K562 (cell line): ENCODE results near the gene BARX2. TPM values are rescaled to one million over a fixed set of nuclear protein-coding genes. Genes with fewer than 3 reads are reported as not detected.

ENCODE experiments used
- ATAC-seq: fragments of 200-7000 bp; cut with Tn5 transposase; 3 replicates; pipeline ENCODE4 v1.9.1; 2020; ENCODE audit warnings: moderate library complexity
- BruUV-seq: library from RNA; stranded (reverse); fragments of 400-500 nt; replicated peaks from 2 replicates; lab custom pipeline; 2021; lab: Mats Ljungman, UMichigan
- CTCF ChIA-PET: fragments of 300-600 bp; formaldehyde crosslinking; extraction: SDS; loops from one replicate; lab custom pipeline; 2021; ENCODE audit warnings: low intra/inter-chr PET ratio; lab: Yijun Ruan, JAX
- POLR2A ChIA-PET: fragments of 300-600, 350-650 bp; sonication (Branson Sonifier 250); formaldehyde crosslinking; extraction: SDS; loops from one replicate; lab custom pipeline; 2021; ENCODE audit warnings: antibody characterized with exemption, inconsistent platforms; lab: Yijun Ruan, JAX
- DNase-seq, 4 experiments: peaks; one replicate each; pipeline versions ENCODE4 v3.0.0 to v3.0.0-alpha.2; 2011 to 2018; ENCODE audit warnings: low spot score in 3 of 4, mixed read lengths in 3 of 4; ENCODE audit errors: extremely low read depth in 1 of 4
- FAIRE-seq: peaks from 2 replicates; lab custom pipeline; 2011; peaks lifted over from hg19 to GRCh38; lab: Jason Lieb, UNC
- H2AFZ ChIP-seq: 2 replicates; pipeline ENCODE4 v1.6.0; 2011; ENCODE audit warnings: low read depth, low read length, control low read depth, inconsistent platforms
- H3K27ac ChIP-seq: fragments of 200-600 bp; 3 replicates; pipeline ENCODE4 v1.8.0; 2011; ENCODE audit warnings: low read depth, mild to moderate bottlenecking, control low read depth, inconsistent platforms, low read length, moderate library complexity, mixed read lengths; ENCODE audit errors: extremely low read depth
- H3K27me3 ChIP-seq, 2 experiments: fragments of 300-600 bp in 1 of 2; 2 replicates in 1 of 2; 3 replicates in 1 of 2; pipeline versions ENCODE4 v1.6.0 to v1.8.0; 2011; ENCODE audit warnings: inconsistent platforms in 2 of 2, low read length in 2 of 2, mild to moderate bottlenecking in 1 of 2, mixed read lengths in 1 of 2, moderate library complexity in 1 of 2; ENCODE audit not compliant: control insufficient read depth in 2 of 2, insufficient read depth in 2 of 2
- H3K36me3 ChIP-seq: fragments of 300-600 bp; 3 replicates; pipeline ENCODE4 v1.8.0; 2011; ENCODE audit warnings: mild to moderate bottlenecking, low read length, inconsistent platforms; ENCODE audit not compliant: control insufficient read depth, insufficient read depth
- H3K4me1 ChIP-seq, 2 experiments: fragments of 200-600 bp in 1 of 2; replicated peaks in 1 of 2; 2 replicates in 1 of 2; 3 replicates in 1 of 2; pipeline versions ENCODE4 v1.5.1 to v1.8.0; 2011; ENCODE audit warnings: inconsistent platforms in 2 of 2, low read length in 2 of 2, mild to moderate bottlenecking in 1 of 2, mixed read lengths in 1 of 2, moderate library complexity in 1 of 2; ENCODE audit not compliant: control insufficient read depth in 2 of 2, insufficient read depth in 2 of 2
- H3K4me2 ChIP-seq: 2 replicates; pipeline ENCODE4 v1.6.1; 2011; ENCODE audit warnings: low read length, control low read depth, inconsistent platforms, mixed read lengths; ENCODE audit not compliant: insufficient read depth
- H3K4me3 ChIP-seq: fragments of 200-600 bp; sonication (generic), shearing (Covaris generic); 2 replicates; pipeline ENCODE4 v1.5.1; 2016; ENCODE audit warnings: control low read depth, inconsistent platforms
- H3K79me2 ChIP-seq: fragments of 200-600 bp; 3 replicates; pipeline ENCODE4 v1.8.0; 2011; ENCODE audit warnings: low read length, inconsistent platforms; ENCODE audit not compliant: control insufficient read depth, insufficient read depth
- H3K9ac ChIP-seq, 2 experiments: 2 replicates each; pipeline versions ENCODE4 v1.6.0 to v1.6.1; 2011; ENCODE audit warnings: low read depth in 2 of 2, low read length in 2 of 2, control low read depth in 1 of 2, inconsistent platforms in 1 of 2, mild to moderate bottlenecking in 1 of 2, mixed read lengths in 1 of 2; ENCODE audit not compliant: insufficient read depth in 1 of 2
- H3K9me1 ChIP-seq: one replicate; pipeline ENCODE4 v1.6.0; 2011; ENCODE audit warnings: inconsistent platforms, mild to moderate bottlenecking, low read length, moderate library complexity; ENCODE audit not compliant: control insufficient read depth, insufficient read depth
- H3K9me3 ChIP-seq: replicated peaks from 2 replicates; pipeline ENCODE4 v1.5.1; 2011; ENCODE audit warnings: low read depth, low read length, inconsistent platforms; ENCODE audit not compliant: control insufficient read depth, insufficient read depth
- H4K20me1 ChIP-seq: replicated peaks from 2 replicates; pipeline ENCODE4 v1.6.1; 2011; ENCODE audit warnings: low read length, inconsistent platforms, mixed read lengths; ENCODE audit not compliant: control insufficient read depth, insufficient read depth
- ZNF408 ChIP-seq: fragments of 250-450 bp; sonication (Bioruptor Pico); IDR thresholded peaks from 2 replicates; pipeline ENCODE4 v1.4.0; 2020; ENCODE audit warnings: low read depth, mild to moderate bottlenecking, moderate library complexity
- ZNF764 ChIP-seq: fragments of 250-450 bp; sonication (Bioruptor Pico); IDR thresholded peaks from 2 replicates; pipeline ENCODE4 v1.4.0; 2020; ENCODE audit warnings: low read depth, mild to moderate bottlenecking, moderate library complexity
- WGBS: fragments of 100-300 bp; shearing (Covaris generic); methylation state at CpG from one replicate; pipeline ENCODE4 v1.1.6; 2016; ENCODE audit warnings: low coverage, mixed read lengths; ENCODE audit not compliant: insufficient coverage; ENCODE audit errors: missing lambda C conversion rate; 5-methylcytosine and 5-hydroxymethylcytosine counted together
- in situ Hi-C: fragments of 300-500 bp; cut with MboI; formaldehyde crosslinking; loops from 4 replicates; pipeline ENCODE4 v1.15.0; 2018; ENCODE audit warnings: inconsistent platforms, mixed read lengths
- intact Hi-C: fragments of 100-400 bp; cut with micrococcal nuclease; formaldehyde crosslinking; loops from 2 replicates; pipeline ENCODE4 v1.14.2; 2022
- polyA plus RNA-seq, 8 experiments: library from polyadenylated mRNA; depleted of rRNA in 4 of 8; stranded (reverse) in 5 of 8; unstranded in 3 of 8; fragments of >200 nt; fragmentation: Nextera tagmentation in 2 of 8; fragmentation: Illumina TruSeq in 1 of 8; extraction: Ambion mirVana in 2 of 8; extraction: Trizol in 1 of 8; gene quantifications; 2 replicates each; pipeline versions ENCODE4 v1.2.1 to v1.2.3, GENCODE V29; 2011 to 2014; ENCODE audit warnings: inconsistent platforms in 1 of 8, missing spikeins in 1 of 8
- total RNA-seq, 7 experiments: library from RNA; depleted of rRNA in 6 of 7; stranded (reverse); fragments of >200 nt in 6 of 7; fragmentation: Illumina TruSeq in 2 of 7; extraction: Trizol in 2 of 7; gene quantifications; 2 replicates each; pipeline versions ENCODE4 v1.2.1 to v1.2.3, GENCODE V29; 2011 to 2021; ENCODE audit warnings: low replicate concordance in 1 of 7
- TF ChIP-seq, protein P1 (sequence below): fragments of 250-450 bp; sonication (Bioruptor Pico); IDR thresholded peaks from 2 replicates; pipeline ENCODE4 v1.5.0; 2021; ENCODE audit warnings: mild to moderate bottlenecking, moderate library complexity

BARX2 gene
- total and polyA plus RNA-seq, 9 of the 15 experiments (the other 6 are each of a cell fraction or from before 2014, with no cell fraction given): not detected

GRCh38 chr11:129385801-129386200 lies 10.2 kb downstream of the BARX2 start:
- no TSS peak for BruUV-seq
- Histone ChIP-seq H3K4me3 (no peak overlapping the region), H3K9ac (no peak overlapping the region), H3K4me1 (no peaks in the 10 kb centered on the region), H4K20me1 (no peaks in the 10 kb centered on the region), H2AFZ (no peak overlapping the region), H3K27me3 (peaks cover 0 to 6% of the 10 kb centered on the region in 2 experiments; a peak in 1 of 5 replicates), H3K9me3 (no peaks in the 10 kb centered on the region)
- FAIRE-seq: no peak
- in situ Hi-C loops: no loop called here
- 0% methylated on average over 2 of the region's 2 CpGs for WGBS
- intact Hi-C loops: no loop called here
- no peak for DNase-seq
- ATAC-seq: no peak
- ChIA-PET POLR2A (no interaction called here), CTCF (no interaction called here)
- TF ChIP-seq ZNF764 (no peak), ZNF408 (CRISPR knock-in tag) (no peak)
- TF ChIP-seq, protein P1, sequence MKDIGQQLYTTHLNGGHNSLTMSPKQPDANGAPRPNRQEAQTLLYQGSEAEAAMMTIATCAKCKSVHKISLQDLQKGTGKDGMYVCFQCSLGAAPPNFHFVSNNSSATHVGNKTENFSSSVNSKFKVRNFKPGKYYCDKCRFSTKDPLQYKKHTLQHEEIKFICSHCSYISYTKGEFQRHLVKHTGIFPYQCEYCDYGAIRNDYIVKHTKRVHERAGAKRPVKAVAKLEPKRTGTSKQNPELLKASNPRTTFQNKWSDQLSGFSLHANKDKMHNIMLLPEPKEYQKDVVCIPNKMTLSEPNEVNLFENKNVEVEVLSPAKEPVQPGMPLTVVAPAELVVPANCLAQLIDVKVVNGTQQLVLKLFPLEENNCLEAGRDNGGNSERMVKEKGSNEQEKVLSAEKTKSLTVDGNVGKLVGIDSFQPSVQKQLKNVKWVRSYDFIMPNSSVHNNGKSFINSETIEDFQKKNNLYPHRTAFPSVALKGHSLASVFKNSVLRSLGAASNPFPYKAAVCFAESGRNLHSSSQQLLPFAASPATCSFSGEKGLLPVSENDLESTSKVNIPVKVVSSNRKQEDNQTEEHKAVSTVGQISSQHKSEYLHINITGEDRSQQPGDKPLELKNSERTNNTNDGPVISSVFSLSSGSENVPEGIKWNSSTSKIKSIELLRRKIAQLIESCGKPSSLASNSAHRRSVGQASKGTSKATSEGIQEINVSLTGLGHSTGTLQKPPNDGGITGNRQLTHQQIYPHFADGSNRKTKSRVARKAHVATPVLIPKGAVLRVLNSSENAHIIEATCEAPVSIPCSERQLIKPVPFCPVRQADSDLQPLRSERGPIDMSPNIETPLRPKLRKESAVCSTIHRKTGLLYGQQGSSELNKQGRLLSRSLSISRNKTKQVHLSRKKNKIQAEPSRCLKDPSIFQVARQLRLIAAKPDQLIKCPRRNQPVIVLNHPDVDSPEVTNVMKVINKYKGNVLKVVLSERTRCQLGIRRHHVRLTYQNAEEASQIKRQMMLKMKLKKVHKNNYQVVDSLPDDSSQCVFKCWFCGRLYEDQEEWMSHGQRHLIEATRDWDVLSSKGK (CRISPR knock-in tag): no peak
- TF ChIP-seq, all 486 proteins: peak for 0
- Histone ChIP-seq H3K79me2 (no peaks in the 10 kb centered on the region), H3K9me1 (no peaks in the 10 kb centered on the region), H3K27ac (no peak overlapping the region), H3K36me3 (no peaks in the 10 kb centered on the region), H3K4me2 (no peak overlapping the region)
